Measurements from ENCODE around the gene CEP43.

Gene CEP43

DNA sequence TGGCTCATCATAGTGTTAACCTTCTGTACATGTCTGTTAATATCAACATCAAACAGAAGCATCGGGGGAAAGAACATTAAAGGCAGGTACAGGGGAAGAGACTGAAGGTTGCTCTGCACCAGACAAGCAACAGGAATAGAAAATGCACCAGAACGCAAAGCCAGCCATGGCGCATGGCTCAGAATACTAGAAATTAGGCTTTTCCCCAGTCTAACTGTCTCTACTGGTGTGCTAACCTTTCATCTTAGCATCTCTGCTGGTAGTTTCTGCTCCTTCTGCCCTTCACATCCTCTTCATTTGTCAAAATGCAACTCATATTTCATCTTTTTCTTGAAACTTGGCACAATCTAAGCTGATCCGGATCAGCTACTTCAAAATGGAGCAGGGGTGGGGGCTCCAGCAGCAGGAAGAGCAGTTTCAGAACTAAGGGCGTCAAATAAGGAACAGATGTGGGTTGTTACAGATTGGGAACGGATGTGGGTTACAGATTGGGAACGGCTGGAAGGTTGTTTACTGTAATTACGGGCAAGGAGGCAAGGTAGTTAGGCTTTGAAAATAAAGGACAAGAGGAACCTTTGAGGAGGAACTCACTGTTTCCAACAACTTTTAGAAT, 29.7 kb upstream of the CEP43 start:
- peaks cover 0 to 11% (median 0%) of the 10 kb centered on the region in 5 donors for H3K4me1 ChIP-seq (ENCODE audit: control insufficient read depth in 5 of 5, insufficient read depth in 5 of 5, low read length in 5 of 5)
- no peak overlapping the region for H3K4me3 ChIP-seq (ENCODE audit: low read depth in 1 of 5, low read length in 5 of 5)
- H3K36me3 ChIP-seq (ENCODE audit: control insufficient read depth in 5 of 5, insufficient read depth in 5 of 5, low read length in 5 of 5), result no peaks in the 10 kb centered on the region
- H3K27ac ChIP-seq (ENCODE audit: low read depth, low read length), result no peak overlapping the region
- H3K9me3 ChIP-seq (ENCODE audit: control insufficient read depth in 5 of 5, low read length in 5 of 5), result no peaks in the 10 kb centered on the region
- no peaks in the 10 kb centered on the region for H3K27me3 ChIP-seq (ENCODE audit: control insufficient read depth in 5 of 5, insufficient read depth in 4 of 5, low read length in 5 of 5)
- H3K9ac ChIP-seq (ENCODE audit: low read length in 5 of 5), result no peak overlapping the region

DNA sequence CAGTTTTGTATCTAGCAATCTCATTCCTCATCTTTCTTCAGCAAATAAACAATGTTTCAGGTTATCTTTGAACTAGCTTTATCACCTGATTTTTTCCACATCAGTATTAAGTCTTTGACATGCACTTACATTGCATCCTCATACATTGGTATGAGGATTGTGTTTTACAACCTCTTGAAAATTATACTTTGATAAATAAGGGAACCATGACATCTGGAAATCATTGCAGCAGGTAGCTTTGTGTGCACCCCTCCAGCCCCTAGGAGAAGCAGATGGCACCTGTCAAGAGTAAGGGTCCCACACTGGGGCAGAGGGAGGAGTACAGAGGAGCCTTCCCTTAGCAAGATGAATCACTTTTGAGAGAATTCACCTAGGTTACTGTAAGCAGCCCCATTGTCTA, 29.1 kb upstream of the CEP43 start:
- H3K4me1 ChIP-seq (ENCODE audit: control insufficient read depth in 5 of 5, insufficient read depth in 5 of 5, low read length in 5 of 5), result peaks cover 0 to 11% (median 0%) of the 10 kb centered on the region in 5 donors
- H3K9ac ChIP-seq (ENCODE audit: low read length in 5 of 5), result no peak overlapping the region
- H3K27ac ChIP-seq (ENCODE audit: low read depth, low read length), result no peak overlapping the region
- no peak overlapping the region for H3K4me3 ChIP-seq (ENCODE audit: low read depth in 1 of 5, low read length in 5 of 5)
- no peaks in the 10 kb centered on the region for H3K36me3 ChIP-seq (ENCODE audit: control insufficient read depth in 5 of 5, insufficient read depth in 5 of 5, low read length in 5 of 5)
- no peaks in the 10 kb centered on the region for H3K27me3 ChIP-seq (ENCODE audit: control insufficient read depth in 5 of 5, insufficient read depth in 4 of 5, low read length in 5 of 5)
- H3K9me3 ChIP-seq (ENCODE audit: control insufficient read depth in 5 of 5, low read length in 5 of 5), result no peaks in the 10 kb centered on the region

DNA sequence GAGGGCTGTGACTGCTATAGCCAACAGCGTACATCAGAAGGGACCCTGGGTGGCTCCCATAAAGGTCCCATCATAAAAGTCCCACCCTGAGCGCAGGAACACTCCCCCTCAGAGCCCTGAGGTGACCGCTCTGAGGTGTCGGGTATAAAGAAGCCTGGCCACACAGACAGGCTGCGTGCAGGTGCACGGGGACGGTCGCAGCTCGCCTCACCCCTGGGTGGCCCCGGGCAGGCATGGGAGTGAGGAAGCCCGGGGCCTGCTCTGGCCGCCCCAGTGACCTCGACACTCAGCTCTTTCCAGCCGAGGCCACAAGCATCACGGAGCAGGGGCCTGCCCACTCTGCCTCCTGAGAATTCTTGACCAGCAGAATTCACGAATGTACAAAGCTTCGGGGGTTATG, 28.4 kb upstream of the CEP43 start:
- Histone ChIP-seq H3K9ac (ENCODE audit: low read length in 5 of 5) (no peak overlapping the region), H3K27ac (ENCODE audit: low read depth, low read length) (no peak overlapping the region)

DNA sequence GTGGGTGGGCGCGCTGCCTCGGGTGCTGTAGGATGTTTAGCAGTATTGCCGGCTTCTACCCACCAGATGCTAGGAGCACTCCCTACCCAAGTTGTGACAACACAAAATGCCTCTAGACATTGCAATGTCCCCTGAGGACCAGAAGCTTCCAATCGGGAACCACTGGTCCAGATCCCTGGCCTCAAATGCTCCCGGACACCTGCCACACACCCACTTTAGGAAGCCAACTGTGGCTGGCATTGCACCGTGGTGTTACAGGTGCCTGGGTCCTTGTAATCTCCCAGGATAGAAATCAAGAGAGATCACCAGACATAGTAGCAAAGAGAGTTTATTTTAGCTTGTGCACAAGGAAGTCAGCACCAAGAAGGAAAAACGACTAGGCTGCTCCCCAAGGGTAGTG, 27.9 kb upstream of the CEP43 start:
- Histone ChIP-seq H3K9ac (ENCODE audit: low read length in 5 of 5) (no peak overlapping the region), H3K4me1 (ENCODE audit: control insufficient read depth in 5 of 5, insufficient read depth in 5 of 5, low read length in 5 of 5) (peaks cover 0 to 11% (median 0%) of the 10 kb centered on the region in 5 donors), H3K9me3 (ENCODE audit: control insufficient read depth in 5 of 5, low read length in 5 of 5) (no peaks in the 10 kb centered on the region), H3K4me3 (ENCODE audit: low read depth in 1 of 5, low read length in 5 of 5) (no peak overlapping the region), H3K36me3 (ENCODE audit: control insufficient read depth in 5 of 5, insufficient read depth in 5 of 5, low read length in 5 of 5) (no peaks in the 10 kb centered on the region), H3K27me3 (ENCODE audit: control insufficient read depth in 5 of 5, insufficient read depth in 4 of 5, low read length in 5 of 5) (no peaks in the 10 kb centered on the region), H3K27ac (ENCODE audit: low read depth, low read length) (no peak overlapping the region)

More for the DNA sequence above, 28.4 kb upstream of the CEP43 start:
- Histone ChIP-seq H3K4me1 (ENCODE audit: control insufficient read depth in 5 of 5, insufficient read depth in 5 of 5, low read length in 5 of 5) (peaks cover 0 to 11% (median 0%) of the 10 kb centered on the region in 5 donors), H3K36me3 (ENCODE audit: control insufficient read depth in 5 of 5, insufficient read depth in 5 of 5, low read length in 5 of 5) (no peaks in the 10 kb centered on the region), H3K27me3 (ENCODE audit: control insufficient read depth in 5 of 5, insufficient read depth in 4 of 5, low read length in 5 of 5) (no peaks in the 10 kb centered on the region), H3K4me3 (ENCODE audit: low read depth in 1 of 5, low read length in 5 of 5) (no peak overlapping the region), H3K9me3 (ENCODE audit: control insufficient read depth in 5 of 5, low read length in 5 of 5) (no peaks in the 10 kb centered on the region)

DNA sequence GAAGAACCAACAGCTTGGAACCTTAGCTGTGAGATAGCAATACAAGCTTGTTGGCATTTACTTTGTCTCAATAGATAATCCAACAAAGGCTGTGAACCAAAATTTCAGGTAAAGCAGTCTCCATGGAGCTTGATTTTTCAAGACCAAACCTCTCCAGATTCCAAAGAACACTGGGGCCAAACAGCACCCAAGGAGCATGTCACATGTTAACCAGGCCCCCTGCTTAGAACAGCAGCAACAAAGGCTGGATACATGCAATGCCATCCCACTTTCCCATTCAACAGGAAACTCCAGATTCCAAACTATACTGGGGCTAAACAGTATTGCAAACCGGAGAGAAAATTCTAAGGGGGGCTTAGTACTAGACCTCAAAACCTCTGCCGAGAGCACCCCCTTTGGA, 27.1 kb upstream of the CEP43 start:
- Histone ChIP-seq H3K36me3 (ENCODE audit: control insufficient read depth in 5 of 5, insufficient read depth in 5 of 5, low read length in 5 of 5) (no peaks in the 10 kb centered on the region), H3K9ac (ENCODE audit: low read length in 5 of 5) (no peak overlapping the region), H3K9me3 (ENCODE audit: control insufficient read depth in 5 of 5, low read length in 5 of 5) (no peaks in the 10 kb centered on the region), H3K27ac (ENCODE audit: low read depth, low read length) (no peak overlapping the region), H3K4me1 (ENCODE audit: control insufficient read depth in 5 of 5, insufficient read depth in 5 of 5, low read length in 5 of 5) (peaks cover 0 to 11% (median 0%) of the 10 kb centered on the region in 5 donors), H3K4me3 (ENCODE audit: low read depth in 1 of 5, low read length in 5 of 5) (no peak overlapping the region), H3K27me3 (ENCODE audit: control insufficient read depth in 5 of 5, insufficient read depth in 4 of 5, low read length in 5 of 5) (no peaks in the 10 kb centered on the region)

DNA sequence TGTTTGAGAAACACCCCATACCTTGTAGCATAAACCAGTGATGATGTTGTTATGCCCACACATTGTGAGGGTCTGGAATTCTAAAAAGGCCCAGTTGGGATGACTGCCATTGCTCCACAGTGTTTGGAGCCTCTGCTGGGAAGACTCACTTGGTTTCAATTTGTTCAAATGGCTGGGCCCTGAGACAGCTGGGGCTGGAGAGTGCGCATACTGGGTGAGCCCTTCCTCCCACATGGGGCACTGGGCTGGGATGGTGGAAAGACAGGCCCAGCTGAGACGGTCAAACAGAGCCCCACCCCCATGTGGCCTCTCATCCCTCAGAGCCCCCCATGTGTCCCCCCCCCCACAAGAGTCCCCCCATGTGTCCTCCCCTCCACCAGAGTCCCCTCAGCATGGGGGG, 22.6 kb upstream of the CEP43 start:
- Histone ChIP-seq H3K36me3 (ENCODE audit: control insufficient read depth in 5 of 5, insufficient read depth in 5 of 5, low read length in 5 of 5) (no peaks in the 10 kb centered on the region), H3K27me3 (ENCODE audit: control insufficient read depth in 5 of 5, insufficient read depth in 4 of 5, low read length in 5 of 5) (no peaks in the 10 kb centered on the region), H3K27ac (ENCODE audit: low read depth, low read length) (no peak overlapping the region), H3K9ac (ENCODE audit: low read length in 5 of 5) (no peak overlapping the region), H3K9me3 (ENCODE audit: control insufficient read depth in 5 of 5, low read length in 5 of 5) (no peaks in the 10 kb centered on the region), H3K4me3 (ENCODE audit: low read depth in 1 of 5, low read length in 5 of 5) (no peak overlapping the region), H3K4me1 (ENCODE audit: control insufficient read depth in 5 of 5, insufficient read depth in 5 of 5, low read length in 5 of 5) (peaks cover 0 to 2% (median 0%) of the 10 kb centered on the region in 5 donors)

DNA sequence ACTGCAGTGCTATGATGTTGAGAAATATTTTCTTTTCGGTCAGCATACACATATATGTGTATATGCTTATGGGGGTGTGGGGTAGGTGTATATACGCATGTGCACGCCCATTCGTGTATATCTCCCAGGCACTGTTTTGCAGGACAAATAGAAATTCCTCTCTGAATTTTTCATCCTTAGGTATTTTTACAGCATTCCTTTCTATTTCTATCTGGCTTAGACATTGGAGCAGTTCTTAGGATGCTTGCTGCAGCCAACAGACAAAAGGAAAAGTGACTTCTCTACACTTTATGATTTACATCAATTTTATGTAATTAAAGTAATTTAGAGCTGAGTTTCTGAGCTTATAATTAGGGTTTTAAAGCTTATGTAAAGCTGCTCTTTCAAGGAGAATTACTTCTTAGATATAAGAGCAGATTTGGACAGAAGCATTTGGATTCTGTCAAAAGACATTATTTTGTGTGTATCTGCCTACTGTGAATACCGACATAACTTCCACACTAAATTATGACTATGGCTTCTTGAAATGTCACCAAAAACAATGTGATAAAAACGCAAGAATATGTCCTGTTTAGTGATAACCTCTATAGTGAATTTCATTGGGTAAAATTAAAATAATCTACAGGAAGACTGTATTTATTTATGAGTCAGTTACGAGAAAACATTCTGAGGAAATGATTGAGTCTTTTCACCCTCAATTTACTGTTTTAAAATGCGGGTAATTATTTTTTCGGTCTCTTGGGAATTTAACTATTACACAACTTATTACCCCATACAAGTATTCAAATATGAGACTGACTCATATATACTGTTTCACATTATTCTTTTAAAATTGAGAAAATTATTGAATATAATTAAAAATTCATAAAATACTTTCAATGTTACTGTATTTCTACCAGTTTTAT, 21.3 kb upstream of the CEP43 start:
- peaks cover 0 to 2% (median 0%) of the 10 kb centered on the region in 5 donors for H3K4me1 ChIP-seq (ENCODE audit: control insufficient read depth in 5 of 5, insufficient read depth in 5 of 5, low read length in 5 of 5)
- no peak overlapping the region for H3K27ac ChIP-seq (ENCODE audit: low read depth, low read length)
- H3K27me3 ChIP-seq (ENCODE audit: control insufficient read depth in 5 of 5, insufficient read depth in 4 of 5, low read length in 5 of 5), result no peaks in the 10 kb centered on the region
- H3K4me3 ChIP-seq (ENCODE audit: low read depth in 1 of 5, low read length in 5 of 5), result no peak overlapping the region
- no peak overlapping the region for H3K9ac ChIP-seq (ENCODE audit: low read length in 5 of 5)
- H3K9me3 ChIP-seq (ENCODE audit: control insufficient read depth in 5 of 5, low read length in 5 of 5), result no peaks in the 10 kb centered on the region
- no peaks in the 10 kb centered on the region for H3K36me3 ChIP-seq (ENCODE audit: control insufficient read depth in 5 of 5, insufficient read depth in 5 of 5, low read length in 5 of 5)

DNA sequence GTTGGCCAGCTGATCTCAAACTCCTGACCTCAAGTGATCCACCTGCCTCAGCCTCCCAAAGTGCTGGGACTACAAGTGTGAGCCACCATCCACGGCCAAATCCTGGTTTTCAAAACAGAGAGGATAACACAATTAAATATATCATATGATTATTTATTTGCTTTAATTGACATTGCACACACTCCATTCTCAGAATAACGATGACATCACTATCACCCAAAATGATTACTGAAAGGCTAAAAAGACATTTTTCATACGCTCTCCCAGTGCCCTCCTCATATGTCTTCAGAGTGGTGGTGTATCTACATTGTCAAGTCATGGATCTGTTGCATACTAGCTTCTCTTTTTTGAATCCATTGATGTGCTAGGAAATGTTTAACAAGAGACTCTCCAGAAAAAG, 18.5 kb upstream of the CEP43 start:
- no peaks in the 10 kb centered on the region for H3K27me3 ChIP-seq (ENCODE audit: control insufficient read depth in 5 of 5, insufficient read depth in 4 of 5, low read length in 5 of 5)
- H3K9ac ChIP-seq (ENCODE audit: low read length in 5 of 5), result no peak overlapping the region
- no peak overlapping the region for H3K27ac ChIP-seq (ENCODE audit: low read depth, low read length)
- peaks cover 0 to 2% (median 0%) of the 10 kb centered on the region in 5 donors for H3K4me1 ChIP-seq (ENCODE audit: control insufficient read depth in 5 of 5, insufficient read depth in 5 of 5, low read length in 5 of 5)
- no peaks in the 10 kb centered on the region for H3K36me3 ChIP-seq (ENCODE audit: control insufficient read depth in 5 of 5, insufficient read depth in 5 of 5, low read length in 5 of 5)
- no peaks in the 10 kb centered on the region for H3K9me3 ChIP-seq (ENCODE audit: control insufficient read depth in 5 of 5, low read length in 5 of 5)
- no peak overlapping the region for H3K4me3 ChIP-seq (ENCODE audit: low read depth in 1 of 5, low read length in 5 of 5)

DNA sequence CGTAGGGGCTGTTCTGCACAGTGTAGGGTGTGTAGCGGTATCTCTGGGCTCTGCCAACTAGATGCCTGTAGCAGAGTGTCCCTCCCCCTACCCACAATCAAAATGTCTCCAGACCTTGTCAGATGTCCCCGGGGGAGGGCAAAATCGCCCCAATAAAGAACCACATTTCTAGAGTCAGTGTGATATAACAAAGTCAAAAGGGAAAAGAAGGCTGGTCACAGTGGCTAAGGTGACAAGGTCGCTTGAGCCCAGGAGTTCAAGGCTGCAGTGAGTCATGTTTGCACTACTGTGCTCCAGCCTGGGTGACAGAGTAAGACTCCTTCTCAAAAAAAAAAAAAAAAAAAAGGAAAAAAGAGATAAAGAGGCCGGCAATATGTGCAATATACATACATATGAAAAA, 11.7 kb upstream of the CEP43 start:
- Histone ChIP-seq H3K27ac (ENCODE audit: low read depth, low read length) (no peak overlapping the region), H3K4me3 (ENCODE audit: low read depth in 1 of 5, low read length in 5 of 5) (no peak overlapping the region), H3K36me3 (ENCODE audit: control insufficient read depth in 5 of 5, insufficient read depth in 5 of 5, low read length in 5 of 5) (peaks cover 0 to 2% (median 0%) of the 10 kb centered on the region in 5 donors), H3K9ac (ENCODE audit: low read length in 5 of 5) (no peak overlapping the region), H3K9me3 (ENCODE audit: control insufficient read depth in 5 of 5, low read length in 5 of 5) (no peaks in the 10 kb centered on the region), H3K27me3 (ENCODE audit: control insufficient read depth in 5 of 5, insufficient read depth in 4 of 5, low read length in 5 of 5) (no peaks in the 10 kb centered on the region), H3K4me1 (ENCODE audit: control insufficient read depth in 5 of 5, insufficient read depth in 5 of 5, low read length in 5 of 5) (no peaks in the 10 kb centered on the region)

DNA sequence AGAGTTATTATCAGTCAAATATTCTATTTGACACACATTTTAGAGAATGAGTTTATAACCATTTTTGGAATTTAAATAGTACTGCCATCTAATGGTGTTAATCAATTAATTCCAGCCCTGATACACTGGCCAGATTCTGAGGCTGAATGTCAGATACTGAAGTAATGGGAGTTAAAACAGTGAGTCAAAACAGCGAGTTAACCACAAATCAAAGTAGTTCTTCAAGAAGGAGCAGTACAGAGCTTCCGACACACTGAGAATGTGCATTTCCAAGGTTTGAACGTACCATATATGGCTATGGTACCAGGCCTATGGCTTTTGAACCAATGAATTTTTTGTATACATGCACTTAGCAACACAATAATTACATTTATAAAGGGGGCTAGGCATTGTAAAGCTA, 11.3 kb upstream of the CEP43 start:
- H3K9me3 ChIP-seq (ENCODE audit: control insufficient read depth in 5 of 5, low read length in 5 of 5), result no peaks in the 10 kb centered on the region
- no peak overlapping the region for H3K9ac ChIP-seq (ENCODE audit: low read length in 5 of 5)
- no peak overlapping the region for H3K4me3 ChIP-seq (ENCODE audit: low read depth in 1 of 5, low read length in 5 of 5)
- no peak overlapping the region for H3K27ac ChIP-seq (ENCODE audit: low read depth, low read length)
- H3K36me3 ChIP-seq (ENCODE audit: control insufficient read depth in 5 of 5, insufficient read depth in 5 of 5, low read length in 5 of 5), result peaks cover 0 to 2% (median 0%) of the 10 kb centered on the region in 5 donors
- no peaks in the 10 kb centered on the region for H3K4me1 ChIP-seq (ENCODE audit: control insufficient read depth in 5 of 5, insufficient read depth in 5 of 5, low read length in 5 of 5)
- H3K27me3 ChIP-seq (ENCODE audit: control insufficient read depth in 5 of 5, insufficient read depth in 4 of 5, low read length in 5 of 5), result no peaks in the 10 kb centered on the region

Data from subcutaneous abdominal adipose tissue (tissue), 5 donors.